GM18502 (cell line): ENCODE measurements around the gene NCBP3.
"Not testable (repeated sequence)": the region's sequence is repeated elsewhere in the genome, so short reads cannot be mapped to it uniquely, and the experiment has no call there.

Experiments used
- ATAC-seq: cut with Tn5 transposase; IDR thresholded peaks from one replicate; pipeline ENCODE4 v1.9.1; 2021; ENCODE audit warnings: mild to moderate bottlenecking; ENCODE audit not compliant: unreplicated experiment, poor library complexity

The NCBP3 gene

GRCh38 chr17:3795390-3796102 lies 50.5 kb downstream of the NCBP3 start:
- ATAC-seq, result no peak

GRCh38 chr17:3794557-3795389 lies 51.3 kb downstream of the NCBP3 start:
- ATAC-seq, result no peak

- ATAC-seq, result not testable (repeated sequence)
Measured at GRCh38 chr17:3794152-3794551, 51.9 kb downstream of the NCBP3 start.

- ATAC-seq, result not testable (repeated sequence)
Measured at GRCh38 chr17:3793258-3793657, 52.8 kb downstream of the NCBP3 start.

GRCh38 chr17:3792481-3792880 lies 53.6 kb downstream of the NCBP3 start:
- no peak for ATAC-seq

GRCh38 chr17:3788200-3788599 lies 57.8 kb downstream of the NCBP3 start:
- ATAC-seq, result no peak

GRCh38 chr17:3785323-3785722 lies 60.7 kb downstream of the NCBP3 start:
- not testable (repeated sequence) for ATAC-seq

GRCh38 chr17:3782751-3783150 lies 63.3 kb downstream of the NCBP3 start:
- ATAC-seq, result no peak

- ATAC-seq, result no peak
Measured at GRCh38 chr17:3780986-3781385, 65.1 kb downstream of the NCBP3 start.

GRCh38 chr17:3777366-3778120 lies 68.5 kb downstream of the NCBP3 start:
- no peak for ATAC-seq

GRCh38 chr17:3773966-3774365 lies 72.1 kb downstream of the NCBP3 start:
- no peak for ATAC-seq

GRCh38 chr17:3773511-3773910 lies 72.5 kb downstream of the NCBP3 start:
- ATAC-seq, result no peak

- no peak for ATAC-seq
Measured at GRCh38 chr17:3772764-3773163, 73.3 kb downstream of the NCBP3 start.

- ATAC-seq, result no peak
Measured at GRCh38 chr17:3771140-3771539, 74.9 kb downstream of the NCBP3 start.

GRCh38 chr17:3770466-3770865 lies 75.6 kb downstream of the NCBP3 start:
- no peak for ATAC-seq

- no peak for ATAC-seq
Measured at GRCh38 chr17:3768769-3769168, 77.3 kb downstream of the NCBP3 start.

- no peak for ATAC-seq
Measured at GRCh38 chr17:3768341-3768740, 77.7 kb downstream of the NCBP3 start.

GRCh38 chr17:3766779-3767178 lies 79.3 kb downstream of the NCBP3 start:
- ATAC-seq, result no peak

GRCh38 chr17:3765981-3766380 lies 80.1 kb downstream of the NCBP3 start:
- no peak for ATAC-seq

- ATAC-seq, result no peak
Measured at GRCh38 chr17:3763777-3764170, 82.3 kb downstream of the NCBP3 start.
